KOPT-K1 (cell line): ENCODE data around the gene VPS37C.
"Not testable (repeated sequence)": the region's sequence is repeated elsewhere in the genome, so short reads cannot be mapped to it uniquely, and the experiment has no call there.

Experiments used
- H3K27ac ChIP-seq: fragments of 200-600 bp; sonication (generic); 2 replicates; pipeline ENCODE4 v1.5.1; 2016; ENCODE audit warnings: antibody characterized with exemption, mild to moderate bottlenecking, low read depth, low read length; ENCODE audit not compliant: poor library complexity, severe bottlenecking
- H3K36me3 ChIP-seq: fragments of 200-600 bp; sonication (generic); 2 replicates; pipeline ENCODE4 v1.5.1; 2017; ENCODE audit warnings: antibody characterized with exemption, mild to moderate bottlenecking, low read length, moderate library complexity; ENCODE audit not compliant: insufficient read depth
- H3K9me3 ChIP-seq: fragments of 200-600 bp; sonication (generic); 2 replicates; pipeline ENCODE4 v1.5.1; 2017; ENCODE audit warnings: antibody characterized with exemption, low read length, mild to moderate bottlenecking; ENCODE audit not compliant: insufficient read depth, poor library complexity, severe bottlenecking

The VPS37C gene

GRCh38 chr11:61098261-61098660, 63.0 kb downstream of the VPS37C start:
- peaks cover 11% of the 10 kb centered on the region for H3K9me3 ChIP-seq
- not testable (repeated sequence) for H3K36me3 ChIP-seq, H3K27ac ChIP-seq

- H3K36me3 ChIP-seq: no peaks in the 10 kb centered on the region
- peaks cover 13% of the 10 kb centered on the region for H3K9me3 ChIP-seq
- H3K27ac ChIP-seq: no peak overlapping the region
These were observed 66.2 kb downstream of the VPS37C start for GRCh38 chr11:61095021-61095420.

GRCh38 chr11:61094167-61094566, 67.1 kb downstream of the VPS37C start:
- H3K36me3 ChIP-seq, H3K27ac ChIP-seq: not testable (repeated sequence)
- peaks cover 13% of the 10 kb centered on the region for H3K9me3 ChIP-seq

GRCh38 chr11:61092908-61093763, 68.1 kb downstream of the VPS37C start:
- Histone ChIP-seq H3K27ac (peak overlapping the region; percentile 64), H3K36me3 (no peaks in the 10 kb centered on the region), H3K9me3 (peaks cover 13% of the 10 kb centered on the region)

DNA sequence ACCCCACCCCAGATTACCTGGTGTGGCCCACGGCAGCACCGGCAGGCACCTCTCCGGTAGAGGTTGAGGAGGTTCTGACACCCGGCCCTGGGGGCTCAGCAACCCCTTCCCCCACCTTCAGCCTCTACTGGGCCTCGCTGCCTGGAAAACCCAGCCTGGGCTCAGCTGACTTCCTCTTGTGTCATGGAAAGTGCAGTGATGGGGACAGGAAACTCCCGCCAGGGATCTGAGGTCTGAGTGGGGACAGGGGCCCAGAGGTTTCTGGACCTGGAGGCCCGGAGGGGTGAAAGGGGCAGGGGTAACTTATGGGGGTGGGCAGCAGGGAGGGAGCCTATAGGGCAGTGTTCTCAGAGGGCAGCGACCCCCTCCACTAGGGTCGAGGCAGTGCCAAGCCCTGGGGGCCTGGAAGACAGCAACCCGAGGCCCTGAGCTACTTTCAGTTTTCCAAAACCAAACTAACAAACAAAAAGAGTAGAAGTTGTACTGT, 68.9 kb downstream of the VPS37C start:
- Histone ChIP-seq H3K36me3 (no peaks in the 10 kb centered on the region), H3K9me3 (peaks cover 13% of the 10 kb centered on the region), H3K27ac (peak overlapping the region; percentile 64)

DNA sequence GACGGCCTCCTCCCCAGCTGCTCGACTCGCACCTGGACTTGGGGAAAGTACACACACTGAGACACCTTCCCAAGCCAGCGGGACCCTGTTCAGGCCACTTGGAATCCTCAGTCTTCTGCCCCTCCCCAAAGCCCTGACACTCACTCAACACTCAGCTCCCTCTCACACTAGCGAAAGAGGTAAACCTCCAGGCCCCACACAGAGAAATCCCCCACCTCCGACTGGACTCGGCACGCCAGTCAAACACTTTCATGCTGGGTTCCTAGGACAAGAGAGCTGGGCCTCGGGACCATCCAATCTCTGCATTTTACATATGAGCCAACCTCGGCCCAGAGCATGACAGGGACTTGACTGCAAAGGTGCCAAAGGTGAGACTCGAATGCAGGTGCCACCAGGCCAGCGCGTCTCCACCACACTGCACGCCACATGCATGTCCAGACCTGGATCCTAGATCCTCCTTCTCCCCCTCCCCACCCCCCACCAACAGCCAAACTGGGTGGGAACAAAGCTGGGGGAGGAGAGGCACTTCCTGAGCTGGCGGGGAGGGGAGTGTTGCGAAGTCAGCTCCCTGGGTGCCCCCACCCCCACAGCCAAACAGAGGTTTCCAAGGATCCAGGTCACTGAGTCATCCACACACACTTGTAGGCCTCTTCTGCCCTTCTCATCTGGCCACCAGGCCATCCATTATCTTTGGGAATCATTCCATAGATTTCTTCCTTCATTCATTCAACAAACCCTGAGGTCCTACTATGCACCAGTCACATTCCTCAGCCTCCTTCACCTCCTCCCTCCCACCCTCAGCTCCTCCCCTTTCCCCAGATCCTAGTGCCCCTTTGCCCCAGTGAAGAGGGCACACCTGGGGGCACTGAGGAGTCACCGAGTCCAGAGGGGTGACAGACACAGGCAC, 69.6 kb downstream of the VPS37C start:
- Histone ChIP-seq H3K27ac (peak overlapping the region; percentile 64), H3K36me3 (no peaks in the 10 kb centered on the region), H3K9me3 (peaks cover 13% of the 10 kb centered on the region)

- Histone ChIP-seq H3K27ac (no peak overlapping the region), H3K36me3 (no peaks in the 10 kb centered on the region), H3K9me3 (peaks cover 13% of the 10 kb centered on the region)
These were observed 70.2 kb downstream of the VPS37C start for GRCh38 chr11:61090982-61091372.

DNA sequence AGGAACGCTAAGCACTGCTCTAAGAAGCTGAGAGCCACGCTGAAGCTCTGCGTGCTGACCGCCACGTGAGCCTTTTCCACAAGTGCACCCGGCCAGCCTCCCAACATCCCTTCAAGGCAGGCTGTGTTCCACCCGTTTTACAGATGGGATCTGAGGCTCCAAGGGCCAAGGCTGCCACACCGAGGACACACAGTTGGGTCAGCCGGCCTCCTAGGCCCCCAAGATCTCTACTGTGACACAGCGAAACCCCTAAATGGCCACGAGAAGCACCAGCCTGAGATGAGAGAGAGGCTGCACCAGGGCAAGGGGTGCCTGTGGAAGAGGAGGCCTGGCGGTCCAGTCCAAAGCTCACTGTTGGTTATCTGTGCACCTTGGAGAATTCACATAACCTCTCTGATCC, 70.7 kb downstream of the VPS37C start:
- Histone ChIP-seq H3K9me3 (peaks cover 13% of the 10 kb centered on the region), H3K36me3 (no peaks in the 10 kb centered on the region), H3K27ac (no peak overlapping the region)

DNA sequence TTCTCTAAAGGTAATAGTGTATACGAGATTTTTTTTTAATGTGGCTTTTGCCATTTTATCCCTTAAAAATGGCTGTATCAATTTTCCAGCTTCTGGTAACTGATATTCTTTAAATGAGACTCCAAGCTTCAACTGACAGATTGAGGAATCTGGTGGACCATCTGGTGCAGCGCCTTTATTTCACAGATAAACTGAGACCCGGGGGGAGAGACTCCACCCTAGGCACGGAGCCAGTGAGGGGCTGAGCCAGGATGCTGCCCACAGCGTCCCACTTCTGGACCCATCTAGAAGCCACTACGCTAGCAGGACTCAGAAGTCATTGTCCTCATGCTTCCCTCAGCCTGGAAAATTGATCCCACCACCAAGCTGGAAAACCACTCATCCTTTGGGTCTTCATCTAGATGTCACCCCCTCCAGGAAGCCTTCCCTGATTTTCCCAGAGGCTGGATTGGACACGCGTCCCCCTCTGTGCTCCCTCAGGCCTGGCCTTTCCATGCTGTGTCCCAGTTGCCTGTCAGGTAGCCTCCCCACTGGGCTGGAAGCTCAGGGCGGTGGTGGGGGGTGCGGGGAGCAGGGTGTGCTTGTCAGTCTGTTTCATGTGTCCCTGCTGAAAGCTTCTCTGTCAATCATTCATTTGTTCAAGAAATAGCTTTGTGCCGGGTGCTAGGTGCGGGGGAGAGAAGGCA, 71.3 kb downstream of the VPS37C start:
- Histone ChIP-seq H3K9me3 (peaks cover 13% of the 10 kb centered on the region), H3K27ac (no peak overlapping the region), H3K36me3 (no peaks in the 10 kb centered on the region)

DNA sequence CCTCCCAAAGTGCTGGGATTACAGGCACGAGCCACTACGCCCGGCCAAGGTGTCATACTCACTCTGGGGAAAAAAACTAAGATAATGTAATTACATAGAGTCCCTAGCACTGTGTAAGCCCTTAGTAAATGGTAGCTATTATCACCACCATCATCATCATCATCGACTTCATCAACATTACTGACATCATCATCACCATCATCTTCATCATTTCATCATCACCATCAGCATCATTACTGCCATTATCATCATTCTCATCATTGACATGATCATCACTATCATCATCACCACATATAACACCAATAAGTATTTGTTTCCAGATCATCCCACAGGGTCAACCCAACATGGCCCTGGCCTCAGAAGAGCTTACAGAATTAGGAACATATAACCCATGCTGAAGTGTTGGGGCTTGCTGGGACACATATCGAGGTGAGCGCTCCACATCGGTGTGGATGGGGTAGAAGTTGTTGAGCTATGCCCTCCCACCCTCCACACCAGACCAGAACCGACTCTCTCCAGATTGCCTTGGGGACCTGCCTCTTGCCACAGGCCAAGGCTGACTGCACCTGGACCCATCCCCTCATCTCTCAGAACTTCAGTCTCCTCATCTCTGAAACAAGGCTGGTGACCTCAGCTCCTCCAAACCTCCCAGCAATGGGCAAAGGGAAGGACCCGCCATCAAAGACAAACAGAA, 73.7 kb downstream of the VPS37C start:
- Histone ChIP-seq H3K27ac (no peak overlapping the region), H3K36me3 (no peaks in the 10 kb centered on the region), H3K9me3 (no peaks in the 10 kb centered on the region)

- Histone ChIP-seq H3K27ac (no peak overlapping the region), H3K9me3 (no peaks in the 10 kb centered on the region), H3K36me3 (no peaks in the 10 kb centered on the region)
These were observed 77.6 kb downstream of the VPS37C start for GRCh38 chr11:61083601-61084147.

- Histone ChIP-seq H3K9me3 (no peaks in the 10 kb centered on the region), H3K27ac (no peak overlapping the region)
These were observed 78.2 kb downstream of the VPS37C start for GRCh38 chr11:61082931-61083531.

GRCh38 chr11:61082062-61082870, 79.0 kb downstream of the VPS37C start:
- H3K36me3 ChIP-seq: no peaks in the 10 kb centered on the region
- H3K9me3 ChIP-seq: no peaks in the 10 kb centered on the region
- no peak overlapping the region for H3K27ac ChIP-seq

More at GRCh38 chr11:61082931-61083531, 78.2 kb downstream of the VPS37C start:
- H3K36me3 ChIP-seq: no peaks in the 10 kb centered on the region
